Liver (tissue), 10 donors: ENCODE data around the gene CDH3. TPM values are rescaled to one million over a fixed set of nuclear protein-coding genes. Genes with fewer than 3 reads are reported as not detected.

Experiments used
- DNase-seq: peaks from one replicate; pipeline ENCODE4 v3.0.0-alpha.2; 2017; ENCODE audit warnings: low spot score
- H3K27ac ChIP-seq, 2 donors: one replicate each; pipeline ENCODE4 v1.7.0; 2013; ENCODE audit warnings: inconsistent platforms in 2 of 2, low read length in 2 of 2, control low read depth in 1 of 2, low read depth in 1 of 2, mild to moderate bottlenecking in 1 of 2
- H3K27me3 ChIP-seq, 4 donors: one replicate each; pipeline versions ENCODE4 v1.6.1 to v1.7.0; 2013; ENCODE audit warnings: low read length in 3 of 4, inconsistent platforms in 1 of 4, mild to moderate bottlenecking in 1 of 4, moderate library complexity in 1 of 4; ENCODE audit not compliant: control insufficient read depth in 4 of 4, insufficient read depth in 4 of 4
- H3K36me3 ChIP-seq, 4 donors: one replicate each; pipeline versions ENCODE4 v1.6.1 to v1.7.0; 2013; ENCODE audit warnings: low read length in 3 of 4, mild to moderate bottlenecking in 3 of 4, low read depth in 1 of 4, moderate library complexity in 1 of 4; ENCODE audit not compliant: control insufficient read depth in 4 of 4, insufficient read depth in 3 of 4
- H3K4me1 ChIP-seq, 4 donors: one replicate each; pipeline versions ENCODE4 v1.6.1 to v1.7.0; 2013; ENCODE audit warnings: low read length in 3 of 4, mild to moderate bottlenecking in 3 of 4, moderate library complexity in 1 of 4; ENCODE audit not compliant: control insufficient read depth in 4 of 4, insufficient read depth in 4 of 4
- H3K4me3 ChIP-seq, 3 donors: one replicate each; pipeline versions ENCODE4 v1.6.1 to v1.7.0; 2013; ENCODE audit warnings: low read length in 3 of 3, control low read depth in 1 of 3, low read depth in 1 of 3, mild to moderate bottlenecking in 1 of 3
- H3K9ac ChIP-seq, 2 donors: one replicate each; pipeline ENCODE4 v1.7.0; 2013; ENCODE audit warnings: low read length in 2 of 2, mild to moderate bottlenecking in 2 of 2, moderate library complexity in 2 of 2, control low read depth in 1 of 2, low read depth in 1 of 2
- H3K9me3 ChIP-seq, 4 donors: one replicate each; pipeline versions ENCODE4 v1.6.1 to v1.7.0; 2013; ENCODE audit warnings: low read length in 3 of 4; ENCODE audit not compliant: control insufficient read depth in 4 of 4
- EGR1 ChIP-seq, 2 donors: IDR thresholded peaks; 2 replicates each; pipeline ENCODE4 v1.6.1; 2016 to 2018; ENCODE audit warnings: antibody characterized with exemption in 2 of 2, low read depth in 2 of 2
- FOXA1 ChIP-seq: IDR thresholded peaks from 2 replicates; pipeline ENCODE4 v1.6.1; 2016; ENCODE audit warnings: antibody characterized with exemption
- HNF4A ChIP-seq, 2 donors: conservative IDR thresholded peaks; 2 replicates each; pipeline ENCODE4 v1.6.1; 2016; ENCODE audit warnings: antibody characterized with exemption in 2 of 2, mild to moderate bottlenecking in 2 of 2
- JUND ChIP-seq, 2 donors: IDR thresholded peaks; 2 replicates each; pipeline ENCODE4 v1.6.1; 2016; ENCODE audit warnings: antibody characterized with exemption in 2 of 2
- NR2F2 ChIP-seq: IDR thresholded peaks from 2 replicates; pipeline ENCODE4 v1.6.1; 2016; ENCODE audit warnings: antibody characterized with exemption
- RAD21 ChIP-seq, 2 donors: IDR thresholded peaks; 2 replicates each; pipeline ENCODE4 v1.6.1; 2016; ENCODE audit warnings: antibody characterized with exemption in 2 of 2, mild to moderate bottlenecking in 2 of 2
- RXRA ChIP-seq, 2 donors: IDR thresholded peaks; 2 replicates each; pipeline ENCODE4 v1.6.1; 2017 to 2018; ENCODE audit warnings: antibody characterized with exemption in 2 of 2, mild to moderate bottlenecking in 1 of 2
- TAF1 ChIP-seq: conservative IDR thresholded peaks from 2 replicates; pipeline ENCODE4 v1.6.1; 2016; ENCODE audit warnings: antibody characterized with exemption, mild to moderate bottlenecking
- WGBS: extraction: QIAGEN DNeasy Blood & Tissue Kit; methylation state at CpG from one replicate; pipeline ENCODE4 v1.1.7; 2013; 5-methylcytosine and 5-hydroxymethylcytosine counted together
- polyA plus RNA-seq, 2 donors: library from polyadenylated mRNA; stranded (reverse) in 1 of 2; unstranded in 1 of 2; fragments of 200-250 nt in 1 of 2; fragments of >200 nt in 1 of 2; fragmentation: Nextera tagmentation in 1 of 2; extraction: Ambion mirVana in 1 of 2; gene quantifications; one replicate each; pipeline versions ENCODE4 v1.2.1 to v1.2.3, GENCODE V29; 2013 to 2015
- small RNA-seq: library from RNA; depleted of rRNA; stranded (forward); fragments of <200 nt; gene quantifications from one replicate; pipeline ENCODE3, GENCODE V24; 2014
- total RNA-seq, 2 donors: library from RNA; depleted of rRNA; stranded (reverse); fragments of >200 nt; gene quantifications; one replicate each; pipeline ENCODE4 v1.2.3, GENCODE V29; 2014
- TF ChIP-seq, protein P1 (sequence below): IDR thresholded peaks from 2 replicates; pipeline ENCODE4 v1.6.1; 2016; ENCODE audit warnings: antibody characterized with exemption
- TF ChIP-seq, protein P2 (sequence below): fragments of 150-350 bp; IDR thresholded peaks from 2 replicates; pipeline ENCODE4 v1.5.1; 2017; ENCODE audit warnings: improper control_type of control experiment, low read depth, low read length; ENCODE audit not compliant: missing input control
- donor health status: healthy.
- donor health status: healthy.
- donor health status: healthy.
- donor health status: healthy.
- donor health status: healthy.

CDH3 gene
- total and polyA plus RNA-seq, 4 donors = 0.08 to 0.19 TPM; not detected in 2

DNA sequence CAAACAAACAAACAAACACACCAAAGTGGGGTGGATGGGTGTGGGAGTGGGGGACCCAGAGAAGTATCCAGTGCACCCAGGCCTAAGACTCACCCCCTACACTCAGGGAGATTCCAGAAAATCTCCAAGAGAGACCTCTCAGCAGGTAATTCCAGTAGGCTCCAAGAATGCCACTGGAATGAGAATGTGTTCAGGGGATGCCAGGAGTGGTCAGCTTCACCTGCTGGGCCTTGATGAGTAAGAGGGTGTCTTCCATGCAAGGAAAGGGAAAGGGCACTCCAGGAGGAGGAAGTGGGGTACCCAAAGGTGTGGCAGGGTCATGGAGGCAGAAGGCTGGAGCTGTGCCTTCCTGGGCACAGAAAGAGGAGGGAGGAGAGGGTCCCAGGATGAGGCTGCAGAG is 101.8 kb downstream of the CDH3 start:
- no peak for DNase-seq
- H3K4me3 ChIP-seq = no peak overlapping the region
- H3K27me3 ChIP-seq = no peaks in the 10 kb centered on the region
- H3K9ac ChIP-seq = no peak overlapping the region
- no peaks in the 10 kb centered on the region for H3K9me3 ChIP-seq
- H3K27ac ChIP-seq = no peak overlapping the region
- TF ChIP-seq NR2F2 = no peak
- no peak for TF ChIP-seq JUND (IDR thresholded peaks at IDR 0.05)
- TF ChIP-seq RAD21 (IDR thresholded peaks at IDR 0.05) = no peak
- TF ChIP-seq FOXA1 = no peak
- no peak for TF ChIP-seq HNF4A (conservative IDR thresholded peaks at IDR 0.05)
- no peak for TF ChIP-seq RXRA (IDR thresholded peaks at IDR 0.05)
- TF ChIP-seq TAF1 = no peak
- peaks cover 7 to 25% (median 16%) of the 10 kb centered on the region in 4 donors for H3K4me1 ChIP-seq
- no peaks in the 10 kb centered on the region for H3K36me3 ChIP-seq

DNA sequence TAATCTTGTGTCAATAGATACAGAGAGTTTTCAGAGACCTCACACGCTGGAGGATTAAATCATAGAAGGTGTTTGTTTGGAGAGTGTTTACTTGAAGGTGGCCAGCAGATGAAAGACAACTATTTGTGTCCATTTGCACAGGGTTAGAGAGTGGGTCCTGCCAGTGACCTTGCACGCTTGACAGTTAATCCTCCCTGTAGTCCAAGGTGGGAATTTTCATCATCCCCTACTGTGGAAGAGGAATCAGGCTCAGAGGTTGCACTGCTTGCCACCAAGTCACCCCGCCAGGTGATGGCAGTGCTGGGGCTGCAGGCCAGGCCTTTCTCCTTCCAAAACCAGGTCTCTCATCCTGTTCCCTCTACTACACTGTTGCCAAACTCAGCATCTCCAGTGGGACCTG is 104.3 kb downstream of the CDH3 start:
- peaks cover 1 to 12% (median 4%) of the 10 kb centered on the region in 4 donors for H3K4me1 ChIP-seq
- H3K36me3 ChIP-seq = no peaks in the 10 kb centered on the region
- no peaks in the 10 kb centered on the region for H3K27me3 ChIP-seq
- no peak overlapping the region for H3K27ac ChIP-seq
- no peak for DNase-seq
- no peak overlapping the region for H3K4me3 ChIP-seq
- no peak overlapping the region for H3K9ac ChIP-seq
- H3K9me3 ChIP-seq = no peaks in the 10 kb centered on the region
- 85% methylated on average over 3 of the region's 3 CpGs for WGBS
- TF ChIP-seq RAD21 (IDR thresholded peaks at IDR 0.05) = peak; percentile 53 to 70
- TF ChIP-seq, protein P1, sequence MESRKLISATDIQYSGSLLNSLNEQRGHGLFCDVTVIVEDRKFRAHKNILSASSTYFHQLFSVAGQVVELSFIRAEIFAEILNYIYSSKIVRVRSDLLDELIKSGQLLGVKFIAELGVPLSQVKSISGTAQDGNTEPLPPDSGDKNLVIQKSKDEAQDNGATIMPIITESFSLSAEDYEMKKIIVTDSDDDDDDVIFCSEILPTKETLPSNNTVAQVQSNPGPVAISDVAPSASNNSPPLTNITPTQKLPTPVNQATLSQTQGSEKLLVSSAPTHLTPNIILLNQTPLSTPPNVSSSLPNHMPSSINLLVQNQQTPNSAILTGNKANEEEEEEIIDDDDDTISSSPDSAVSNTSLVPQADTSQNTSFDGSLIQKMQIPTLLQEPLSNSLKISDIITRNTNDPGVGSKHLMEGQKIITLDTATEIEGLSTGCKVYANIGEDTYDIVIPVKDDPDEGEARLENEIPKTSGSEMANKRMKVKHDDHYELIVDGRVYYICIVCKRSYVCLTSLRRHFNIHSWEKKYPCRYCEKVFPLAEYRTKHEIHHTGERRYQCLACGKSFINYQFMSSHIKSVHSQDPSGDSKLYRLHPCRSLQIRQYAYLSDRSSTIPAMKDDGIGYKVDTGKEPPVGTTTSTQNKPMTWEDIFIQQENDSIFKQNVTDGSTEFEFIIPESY = no peak
- TF ChIP-seq, protein P2, sequence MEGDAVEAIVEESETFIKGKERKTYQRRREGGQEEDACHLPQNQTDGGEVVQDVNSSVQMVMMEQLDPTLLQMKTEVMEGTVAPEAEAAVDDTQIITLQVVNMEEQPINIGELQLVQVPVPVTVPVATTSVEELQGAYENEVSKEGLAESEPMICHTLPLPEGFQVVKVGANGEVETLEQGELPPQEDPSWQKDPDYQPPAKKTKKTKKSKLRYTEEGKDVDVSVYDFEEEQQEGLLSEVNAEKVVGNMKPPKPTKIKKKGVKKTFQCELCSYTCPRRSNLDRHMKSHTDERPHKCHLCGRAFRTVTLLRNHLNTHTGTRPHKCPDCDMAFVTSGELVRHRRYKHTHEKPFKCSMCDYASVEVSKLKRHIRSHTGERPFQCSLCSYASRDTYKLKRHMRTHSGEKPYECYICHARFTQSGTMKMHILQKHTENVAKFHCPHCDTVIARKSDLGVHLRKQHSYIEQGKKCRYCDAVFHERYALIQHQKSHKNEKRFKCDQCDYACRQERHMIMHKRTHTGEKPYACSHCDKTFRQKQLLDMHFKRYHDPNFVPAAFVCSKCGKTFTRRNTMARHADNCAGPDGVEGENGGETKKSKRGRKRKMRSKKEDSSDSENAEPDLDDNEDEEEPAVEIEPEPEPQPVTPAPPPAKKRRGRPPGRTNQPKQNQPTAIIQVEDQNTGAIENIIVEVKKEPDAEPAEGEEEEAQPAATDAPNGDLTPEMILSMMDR = peak; percentile 20
- TF ChIP-seq EGR1 (IDR thresholded peaks at IDR 0.05; ENCODE audit: low read depth in 2 of 2) = no peak

Small RNAs within 50 kb of the gene (small RNA-seq; reads per million reads assigned to genes)
- gene HSPE1P5 (not detected), gene RF01233 (not detected), gene RNA5SP429 (not detected)

Other genes starting within 250 kb of the CDH3 start
- gene SMPD3, start 196.8 kb upstream of the CDH3 start, total RNA-seq = 10 to 100 TPM in 1 of 2 donors, under 1 TPM in 1; 0.33 to 10.6 TPM
- 1 to 10 TPM in 1 of 2 donors, under 1 TPM in 1; 0.92 to 4.6 TPM for gene SMPD3, start 196.8 kb upstream of the CDH3 start, polyA plus RNA-seq
- gene ZFP90, start 106.0 kb upstream of the CDH3 start, total RNA-seq = 10 to 100 TPM in 1 of 2 donors, 1 to 10 TPM in 1; 7.3 to 18.9 TPM
- 1 to 10 TPM; 2.1 to 3.8 TPM for gene ZFP90, start 106.0 kb upstream of the CDH3 start, polyA plus RNA-seq
- 10 to 100 TPM; 63.3 to 69.3 TPM for gene CDH1, start 92.0 kb downstream of the CDH3 start, total RNA-seq
- 10 to 100 TPM; 21.8 to 37.2 TPM for gene CDH1, start 92.0 kb downstream of the CDH3 start, polyA plus RNA-seq
- gene TANGO6, start 198.2 kb downstream of the CDH3 start, total RNA-seq = 10 to 100 TPM; 11.3 to 40.6 TPM
- gene TANGO6, start 198.2 kb downstream of the CDH3 start, polyA plus RNA-seq = 1 to 10 TPM; 6.8 to 9.6 TPM